SIG-M5 (cell line): ENCODE measurements around the gene CELF1.

Experiments used
- DNase-seq: peaks from one replicate; lab custom pipeline; 2025; lab: John Stamatoyannopoulos, UW

The CELF1 gene

DNA sequence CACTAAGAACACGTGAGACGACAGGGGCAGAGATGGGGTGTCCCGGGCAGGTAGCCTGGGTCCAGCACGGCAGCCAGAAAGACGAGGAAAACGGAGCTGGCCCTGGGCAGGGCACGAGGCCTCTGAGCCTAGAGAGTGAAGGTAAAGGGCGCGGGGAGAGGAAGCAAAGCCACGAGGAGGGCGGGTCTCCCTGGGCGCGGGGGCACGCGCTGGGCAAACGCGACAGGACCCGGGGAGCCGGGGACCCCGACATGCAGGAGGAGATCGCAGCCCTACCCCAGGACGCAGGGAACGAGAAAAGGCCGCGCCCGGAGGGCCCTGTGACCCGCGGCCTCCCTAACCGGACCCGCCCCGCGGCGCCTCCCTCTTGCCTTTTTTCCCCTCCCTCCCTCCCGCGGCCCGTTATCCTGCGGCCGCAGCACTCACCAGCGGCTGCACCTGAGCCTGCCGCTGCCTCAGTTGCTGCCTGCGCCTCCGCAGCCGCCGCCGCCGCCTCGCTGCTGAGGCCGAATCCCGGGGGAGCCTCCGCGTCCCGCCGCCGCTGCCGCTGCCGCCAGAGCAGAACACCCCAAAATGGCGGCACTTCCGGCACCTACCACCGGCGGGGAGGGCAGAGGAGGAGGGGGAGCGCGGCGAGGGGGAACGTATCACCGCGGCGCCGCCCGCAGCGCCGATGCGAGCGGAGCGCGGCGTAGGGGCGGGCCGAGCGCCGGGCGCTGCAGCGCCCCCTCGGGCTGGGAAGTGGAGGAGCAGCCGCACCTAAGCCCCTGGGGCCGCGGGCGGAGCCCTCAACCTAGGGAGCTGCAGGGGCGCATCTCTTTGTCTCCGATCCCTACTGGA lies at the start of gene CELF1:
Gene CELF1 (minus strand): TSS at position 567 of the 840 bp plus-strand sequence. CDS start 53,609 bp downstream, outside the sequence.
- peak; percentile 11 for DNase-seq

- DNase-seq: no peak
Observed at GRCh38 chr11:47599902-47600301, 47.0 kb upstream of the CELF1 start.

- no peak for DNase-seq
Observed at GRCh38 chr11:47595967-47596366, 43.0 kb upstream of the CELF1 start.

DNA sequence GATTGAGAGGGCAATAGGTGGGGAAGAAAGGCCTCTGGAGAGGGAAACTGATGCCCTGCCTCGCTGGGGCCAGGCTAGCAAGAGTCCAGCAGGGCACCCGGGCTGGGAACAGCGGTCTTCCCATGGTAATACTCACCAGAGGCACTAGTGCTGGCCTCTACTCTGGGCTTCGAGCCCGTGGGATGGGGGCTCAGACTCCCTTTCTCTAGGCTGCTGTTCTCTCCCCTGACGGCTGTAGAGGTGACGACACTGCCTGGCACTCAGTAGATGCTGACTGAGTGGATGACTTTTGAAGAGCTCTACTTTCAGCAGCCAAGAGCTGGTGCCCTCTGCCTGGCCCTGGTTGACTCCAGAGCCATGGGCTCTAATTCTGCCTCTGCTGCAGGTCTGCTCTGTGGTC lies 42.1 kb upstream of the CELF1 start:
- no peak for DNase-seq

GRCh38 chr11:47593934-47594855 lies 41.3 kb upstream of the CELF1 start, which contains the start of gene C1QTNF4:
C1QTNF4 (minus strand) TSS chr11:47594411; CDS start chr11:47590810, 3,601 bp downstream.
- no peak for DNase-seq

DNA sequence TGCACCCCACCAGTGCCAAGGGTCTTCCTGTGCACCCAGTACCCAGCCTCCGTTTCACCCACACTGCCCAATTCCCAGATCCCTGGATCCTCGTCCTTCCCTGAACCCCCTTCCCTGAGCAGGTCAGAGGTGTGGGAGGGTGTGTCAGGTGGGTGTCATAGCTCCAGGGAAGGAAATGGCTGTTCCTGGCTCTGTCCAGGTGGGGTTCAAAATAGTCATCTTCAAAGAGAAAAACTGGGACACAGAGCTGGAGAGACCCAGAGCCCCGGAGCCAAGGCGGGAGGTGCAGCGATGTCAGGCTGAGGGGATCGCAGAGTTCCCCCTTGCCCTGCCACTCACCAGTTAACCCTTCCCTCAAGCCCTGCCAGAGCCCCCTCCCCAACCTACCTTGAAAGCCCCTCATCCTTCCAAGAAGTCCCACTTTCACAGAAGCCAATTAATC lies 40.6 kb upstream of the CELF1 start:
- no peak for DNase-seq

GRCh38 chr11:47592970-47593369 lies 40.0 kb upstream of the CELF1 start:
- DNase-seq: no peak

DNA sequence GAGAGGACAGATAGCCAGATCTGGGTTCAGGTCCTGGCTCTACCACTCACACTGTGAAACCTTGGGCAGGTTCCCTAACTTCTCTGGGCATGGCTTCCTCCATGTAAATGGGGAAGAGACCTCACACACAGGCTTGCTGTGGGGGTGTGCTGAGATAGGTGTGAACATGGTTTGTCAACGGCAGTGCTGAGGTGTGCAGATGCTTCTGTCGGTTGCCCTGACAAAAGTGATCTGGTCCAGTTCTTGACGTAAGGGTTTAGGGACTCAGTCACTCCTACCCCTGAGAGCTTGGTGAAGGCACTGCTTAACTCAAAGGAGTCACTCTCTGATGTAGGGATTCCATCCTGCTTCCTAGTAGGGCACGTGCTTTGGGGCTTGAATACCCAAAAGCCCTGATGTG lies 39.3 kb upstream of the CELF1 start:
- DNase-seq: no peak

- DNase-seq: no peak
Observed at GRCh38 chr11:47591764-47592163, 38.8 kb upstream of the CELF1 start.

- DNase-seq: no peak
Observed at GRCh38 chr11:47589977-47590861, 37.3 kb upstream of the CELF1 start.

GRCh38 chr11:47589584-47589976 lies 36.6 kb upstream of the CELF1 start:
- DNase-seq: no peak

DNA sequence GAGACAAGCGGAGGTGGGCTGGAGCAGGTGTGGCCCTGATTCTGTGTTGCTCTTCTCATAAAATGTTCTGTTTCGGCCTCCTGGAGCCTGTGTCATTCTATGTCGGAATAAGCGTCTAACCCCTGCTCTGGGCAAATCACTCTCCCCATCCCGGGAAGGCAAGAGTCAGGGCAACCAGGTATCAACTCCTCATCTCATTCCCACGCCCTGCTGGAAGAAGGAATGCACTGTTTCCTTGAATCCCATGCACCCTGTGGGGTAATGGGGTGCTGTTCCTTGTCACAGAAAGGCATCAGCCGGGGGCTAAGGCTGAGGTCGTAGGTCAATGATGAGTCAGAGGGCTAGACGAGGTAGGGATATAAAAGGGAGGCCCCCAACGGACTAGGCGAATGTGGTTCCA lies 36.2 kb upstream of the CELF1 start:
- DNase-seq: no peak

GRCh38 chr11:47587723-47588326 lies 34.9 kb upstream of the CELF1 start:
- DNase-seq: no peak

DNA sequence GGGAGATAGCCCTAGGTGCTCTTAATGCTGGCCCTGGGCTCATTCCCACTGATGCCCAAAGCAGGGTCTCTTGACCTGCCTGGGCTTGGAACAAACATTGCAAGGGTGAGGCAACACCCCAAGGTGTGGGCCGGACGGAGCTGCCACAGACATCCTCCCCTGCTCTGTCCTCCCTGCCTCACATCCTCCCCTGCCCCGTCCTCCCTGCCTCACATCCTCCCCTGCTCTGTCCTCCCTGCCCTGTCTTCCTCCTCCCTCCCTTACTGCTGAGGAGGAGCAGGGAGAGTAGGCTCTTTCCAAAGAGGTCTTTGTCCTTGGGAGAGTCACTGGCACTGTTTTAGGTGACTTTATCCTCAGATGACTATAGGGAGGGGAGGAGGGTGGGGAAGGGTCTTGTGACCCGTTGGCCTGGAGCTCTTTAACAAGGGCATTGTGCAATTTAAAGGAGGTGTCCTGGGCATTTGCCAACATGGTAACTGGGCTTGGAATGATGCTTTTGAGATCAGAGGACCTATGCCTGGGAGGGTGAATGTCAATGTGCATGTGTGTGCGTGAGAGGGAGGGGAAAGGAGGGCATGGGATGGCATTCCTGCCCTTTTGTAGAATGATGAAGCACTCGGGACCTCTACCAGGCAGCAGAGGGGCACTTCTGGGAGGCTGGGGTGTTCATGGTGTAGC lies 34.2 kb upstream of the CELF1 start:
- no peak for DNase-seq

- DNase-seq: no peak
Observed at GRCh38 chr11:47586098-47586855, 33.3 kb upstream of the CELF1 start, which contains the start of gene FAM180B. FAM180B (plus strand) TSS chr11:47586678; CDS start chr11:47586769, 91 bp downstream.

GRCh38 chr11:47583844-47584243 lies 30.9 kb upstream of the CELF1 start:
- DNase-seq: no peak

GRCh38 chr11:47578524-47579494 lies 25.9 kb upstream of the CELF1 start, which contains the start of the genes KBTBD4 and NDUFS3:
KBTBD4 (minus strand) TSS chr11:47578970; CDS start chr11:47578951, 19 bp downstream.
NDUFS3 (plus strand) TSS chr11:47579074; CDS start chr11:47579092, 18 bp downstream.
- DNase-seq: peak; percentile 39

DNA sequence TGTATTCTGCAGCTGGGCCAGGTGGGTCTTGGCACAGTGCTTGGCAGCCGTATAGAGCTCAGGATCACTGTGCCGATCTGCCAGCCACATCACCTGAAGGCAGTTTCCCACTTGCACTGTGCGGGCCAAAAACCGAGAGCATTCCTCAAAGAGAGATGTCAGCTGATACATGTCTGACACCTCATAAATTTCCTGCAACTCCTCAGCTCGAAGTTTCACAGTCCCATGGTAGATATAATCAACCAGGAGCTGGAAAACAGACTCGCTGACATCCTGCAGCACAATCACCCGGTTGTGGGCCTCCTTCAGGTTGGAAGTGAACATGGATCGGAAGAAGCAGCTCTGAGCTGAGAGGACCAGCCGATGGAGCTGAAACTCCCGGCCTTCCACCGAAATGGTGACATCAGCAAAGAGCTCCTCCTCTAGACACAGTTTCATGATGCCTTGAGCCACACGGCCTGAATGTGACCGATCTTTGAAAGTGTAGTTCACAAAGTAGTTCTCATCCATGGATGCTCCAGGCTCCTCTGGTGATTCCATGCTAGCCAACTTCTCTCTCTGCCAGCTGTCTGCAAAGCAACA lies 24.6 kb upstream of the CELF1 start:
- DNase-seq: no peak
